Fibroblast of peridontal ligament (primary cell): ENCODE results near the gene RAB7A.
"Not testable (repeated sequence)": the region's sequence is repeated elsewhere in the genome, so short reads cannot be mapped to it uniquely, and the experiment has no call there.

Experiments used
- DNase-seq: peaks from one replicate; pipeline ENCODE4 v3.0.0-alpha.2; 2010; ENCODE audit errors: extremely low read depth

RAB7A gene

DNA sequence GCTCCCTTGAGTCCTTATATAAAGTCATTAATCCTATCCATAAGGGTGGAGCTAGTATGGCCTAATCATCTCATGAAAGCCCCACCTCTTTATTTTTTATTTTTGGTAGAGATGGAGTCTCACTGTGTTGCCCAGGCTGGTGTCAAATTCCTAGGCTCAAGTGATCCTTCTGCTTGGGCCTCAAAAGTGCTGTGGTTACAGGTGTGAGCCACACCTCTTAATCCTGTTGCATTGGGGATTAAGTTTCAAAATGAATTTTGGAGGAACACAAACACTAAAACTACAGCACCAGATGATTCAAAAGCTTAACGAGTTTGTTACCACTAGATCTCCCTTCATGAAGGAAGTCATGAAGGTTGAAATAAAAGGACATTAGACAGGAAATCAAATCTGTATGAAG is 27.7 kb downstream of the RAB7A start:
- no peak for DNase-seq

- DNase-seq: no peak
Measured at GRCh38 chr3:128760042-128760441, 34.1 kb downstream of the RAB7A start.

DNA sequence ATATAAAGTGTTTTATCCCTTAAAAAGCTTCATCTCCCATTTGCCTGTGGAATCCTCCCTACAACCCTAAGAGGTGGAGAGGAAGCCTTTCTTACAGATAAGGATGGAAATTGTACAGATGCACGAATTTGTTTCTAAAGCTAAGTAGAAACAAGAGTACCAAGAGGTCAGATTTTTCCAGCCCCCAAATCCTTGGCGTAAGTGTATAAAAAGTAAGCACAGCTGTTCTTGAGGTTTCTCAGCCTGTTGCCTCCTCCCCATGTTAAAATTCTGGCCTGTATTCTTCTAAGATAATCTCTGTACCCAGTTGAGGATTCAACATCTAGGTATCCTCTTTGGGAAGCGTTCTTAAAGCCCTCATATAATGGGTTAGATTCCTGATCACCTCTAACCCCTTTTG is 34.9 kb downstream of the RAB7A start:
- peak; percentile 50 for DNase-seq

GRCh38 chr3:128761392-128761791 is 35.4 kb downstream of the RAB7A start:
- DNase-seq: no peak

- DNase-seq: no peak
Measured at GRCh38 chr3:128763967-128764366, 38.0 kb downstream of the RAB7A start.

DNA sequence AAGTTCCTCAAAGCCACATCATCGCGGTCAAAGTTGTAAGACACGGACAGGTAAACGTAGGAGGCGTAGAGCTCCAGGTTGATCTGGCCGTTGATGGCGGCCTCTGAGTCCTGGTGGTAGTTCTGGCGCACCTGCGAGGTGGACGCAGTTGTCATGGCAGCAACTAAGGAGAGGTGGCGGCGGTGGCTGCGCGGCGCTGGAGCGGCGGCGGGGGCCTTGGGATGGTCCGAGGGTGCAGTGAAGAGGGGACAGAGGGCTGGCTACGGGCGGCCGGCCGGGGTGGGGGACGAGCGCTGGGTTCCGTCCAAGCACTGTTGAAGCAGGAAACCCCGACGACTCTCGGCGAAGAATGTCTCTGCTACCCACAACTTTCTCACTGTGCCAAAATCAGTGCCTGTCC is 38.9 kb downstream of the RAB7A start:
- DNase-seq: no peak

DNA sequence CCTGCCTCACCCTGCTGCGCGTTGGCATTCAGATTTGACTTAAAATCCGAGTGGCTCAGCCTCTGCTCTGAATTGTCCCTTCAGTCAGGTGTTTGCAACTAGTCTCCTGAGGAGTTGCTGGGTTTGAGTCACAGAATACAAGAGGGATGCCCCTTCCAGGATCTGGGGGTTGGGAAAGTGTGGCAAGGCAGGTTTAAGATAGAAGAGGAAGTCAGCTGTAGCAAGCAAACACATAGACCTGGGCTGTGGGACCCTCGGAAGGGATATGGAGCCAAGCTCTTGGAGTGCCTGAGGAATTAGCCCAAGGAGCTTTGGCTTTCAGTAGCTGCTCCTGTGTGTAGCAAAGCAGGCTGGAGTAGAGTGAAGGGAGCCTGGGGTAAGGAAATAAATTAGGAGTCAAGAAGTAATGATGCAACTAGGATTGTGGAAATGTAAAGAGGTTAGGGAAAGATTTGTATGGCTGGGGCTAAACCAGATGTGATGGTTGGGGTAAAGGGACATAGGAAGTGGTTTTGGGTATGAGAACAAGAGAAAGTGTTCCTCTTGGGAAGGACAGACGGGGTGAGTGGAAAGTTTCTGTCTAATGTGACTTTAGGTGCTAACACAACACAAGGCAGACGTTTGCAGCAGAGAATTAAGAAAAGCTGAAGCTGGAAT is 41.2 kb downstream of the RAB7A start:
- no peak for DNase-seq

GRCh38 chr3:128768471-128768870 is 42.5 kb downstream of the RAB7A start:
- no peak for DNase-seq

DNA sequence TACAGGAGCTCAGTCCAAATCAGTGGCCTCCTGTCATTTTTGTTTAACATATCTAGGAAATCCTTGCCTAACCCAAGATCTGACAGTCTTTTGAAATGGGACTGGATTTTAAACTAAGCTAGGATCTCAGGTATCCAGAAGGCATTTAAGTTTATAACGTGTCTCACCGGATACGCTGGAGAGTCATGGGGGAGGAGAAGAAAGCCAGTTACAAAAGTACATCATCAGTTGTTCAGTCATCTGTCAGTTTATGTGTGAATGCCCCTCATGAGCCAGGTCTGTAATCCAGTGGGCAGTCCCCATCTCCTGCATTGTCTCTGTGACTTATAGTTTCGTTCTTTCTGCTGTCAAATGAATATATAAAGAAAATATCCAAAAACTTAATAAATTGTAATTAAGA is 44.4 kb downstream of the RAB7A start:
- no peak for DNase-seq

- DNase-seq: not testable (repeated sequence)
Measured at GRCh38 chr3:128773189-128773588, 47.2 kb downstream of the RAB7A start.

- DNase-seq: not testable (repeated sequence)
Measured at GRCh38 chr3:128773592-128773991, 47.6 kb downstream of the RAB7A start.

GRCh38 chr3:128775241-128775640 is 49.3 kb downstream of the RAB7A start:
- no peak for DNase-seq

DNA sequence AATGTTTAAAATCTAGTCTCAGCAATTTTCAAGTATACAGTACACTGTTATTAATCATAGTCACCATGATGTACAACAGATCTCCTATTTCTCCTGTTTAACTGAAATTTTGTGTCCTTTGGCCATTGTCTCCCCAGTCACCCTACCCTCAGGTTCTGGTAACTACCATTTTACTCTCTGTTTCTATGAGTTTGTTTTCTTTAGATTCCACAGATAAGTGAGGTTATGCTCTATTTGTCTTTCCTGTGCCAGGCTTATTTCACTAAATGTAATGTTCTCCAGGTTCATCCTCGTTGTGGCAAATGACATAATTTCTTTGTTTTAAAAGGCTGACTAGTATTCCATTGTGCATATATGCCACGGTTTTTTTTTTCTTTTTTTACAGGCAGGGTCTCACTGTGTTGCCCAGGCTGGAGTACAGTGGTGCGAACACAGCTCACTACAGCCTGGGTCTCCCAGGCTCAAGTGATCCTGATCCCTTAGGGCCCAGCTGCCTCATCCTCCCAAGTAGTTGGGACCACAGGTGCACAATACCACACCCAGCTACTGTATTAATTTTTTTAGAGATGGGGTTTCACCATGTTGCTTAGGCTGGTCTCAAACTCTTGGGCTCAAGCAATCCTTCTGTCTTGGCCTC is 50.0 kb downstream of the RAB7A start:
- no peak for DNase-seq

DNA sequence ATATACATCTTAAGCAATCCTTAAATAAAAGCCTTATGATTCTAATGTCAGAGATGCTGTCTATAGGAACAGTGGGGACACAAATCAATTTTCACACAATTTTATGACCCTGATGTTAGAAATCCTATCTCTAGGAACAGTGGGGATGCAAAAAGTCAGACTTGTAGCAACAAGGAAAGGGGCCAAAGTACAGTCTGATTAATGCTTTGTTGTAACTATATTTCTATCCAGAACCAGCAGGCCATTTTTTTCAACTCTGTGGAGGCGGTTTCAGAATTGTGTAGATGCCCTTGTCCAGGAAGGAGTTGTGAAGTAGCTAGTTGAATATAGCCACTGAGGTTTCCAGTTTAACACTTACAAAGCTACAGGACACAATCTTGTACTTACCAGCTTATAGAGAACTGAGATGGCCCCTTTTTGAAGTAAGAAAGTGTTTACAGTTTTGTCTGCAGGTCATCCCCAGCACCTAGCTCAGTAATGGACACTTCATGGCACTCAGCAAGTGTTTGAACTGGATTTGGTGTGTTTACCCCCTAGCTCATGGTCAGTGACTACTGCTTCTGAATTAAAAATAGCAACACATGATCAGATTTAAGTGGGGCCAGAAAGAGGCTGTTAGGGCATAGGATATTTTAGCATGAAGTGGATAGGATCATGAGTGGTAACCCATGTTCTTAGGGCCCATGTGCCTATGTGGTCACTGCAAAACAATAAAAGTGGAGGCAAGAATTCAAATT is 54.3 kb downstream of the RAB7A start:
- no peak for DNase-seq

GRCh38 chr3:128781164-128781563 is 55.2 kb downstream of the RAB7A start:
- DNase-seq: no peak

DNA sequence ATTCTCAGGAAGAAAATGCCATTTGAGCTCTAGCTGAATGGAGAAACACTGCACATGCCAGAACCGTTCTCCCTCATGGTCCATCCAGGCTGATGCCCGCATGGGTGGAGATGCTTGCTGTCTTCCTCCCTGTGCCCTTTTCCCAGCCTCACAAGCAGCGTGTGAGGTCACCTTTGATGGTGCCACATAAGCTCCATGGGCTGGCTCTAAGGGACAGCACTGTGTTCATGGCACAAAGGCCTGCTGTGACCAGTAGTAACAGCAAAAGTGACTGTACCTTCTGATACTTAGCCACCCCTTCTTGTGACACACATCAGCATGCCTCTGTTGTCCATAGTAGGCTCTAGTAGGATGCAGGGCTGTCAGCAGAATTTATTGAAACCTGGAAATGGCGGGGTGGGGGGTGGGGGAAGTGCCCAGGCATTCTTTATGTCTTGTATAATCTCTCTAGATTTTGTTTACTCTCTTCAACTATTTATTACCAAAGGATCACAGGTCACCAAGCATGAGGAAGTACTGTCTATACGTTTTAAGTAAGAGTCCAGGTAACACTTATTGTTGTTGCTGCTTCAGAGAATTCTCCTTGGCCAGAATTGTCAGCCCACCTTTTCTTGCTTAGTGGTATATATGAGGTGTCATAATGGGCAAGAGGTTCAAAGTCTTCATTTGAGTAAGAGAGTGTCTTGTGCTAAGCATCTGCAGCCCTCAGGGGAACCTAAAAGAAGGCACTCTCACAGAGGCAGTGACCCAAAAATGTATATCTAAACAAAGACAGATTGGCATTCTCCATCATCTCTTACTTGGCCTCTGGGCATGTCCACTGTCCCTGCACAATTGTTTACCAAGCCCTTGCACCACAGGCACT is 56.5 kb downstream of the RAB7A start:
- no peak for DNase-seq

DNA sequence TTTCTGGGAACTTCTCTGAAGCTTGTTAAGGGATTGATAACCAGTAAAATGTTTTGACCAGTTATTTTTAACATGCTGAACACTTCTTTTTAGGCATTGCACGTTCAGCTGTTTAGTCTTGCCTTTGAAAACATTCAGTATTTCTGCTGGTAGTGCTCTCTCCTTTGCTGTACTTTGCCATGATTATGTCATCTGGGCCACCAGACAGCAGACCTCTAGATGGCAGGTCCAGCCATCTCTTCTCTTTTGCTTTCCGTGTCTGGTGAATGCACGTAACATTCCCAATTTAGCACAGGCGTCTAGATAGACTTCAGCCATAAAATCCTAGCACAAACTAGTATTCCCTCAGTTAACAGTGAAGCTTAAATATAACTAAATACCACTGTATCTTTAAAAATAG is 57.8 kb downstream of the RAB7A start:
- DNase-seq: no peak

DNA sequence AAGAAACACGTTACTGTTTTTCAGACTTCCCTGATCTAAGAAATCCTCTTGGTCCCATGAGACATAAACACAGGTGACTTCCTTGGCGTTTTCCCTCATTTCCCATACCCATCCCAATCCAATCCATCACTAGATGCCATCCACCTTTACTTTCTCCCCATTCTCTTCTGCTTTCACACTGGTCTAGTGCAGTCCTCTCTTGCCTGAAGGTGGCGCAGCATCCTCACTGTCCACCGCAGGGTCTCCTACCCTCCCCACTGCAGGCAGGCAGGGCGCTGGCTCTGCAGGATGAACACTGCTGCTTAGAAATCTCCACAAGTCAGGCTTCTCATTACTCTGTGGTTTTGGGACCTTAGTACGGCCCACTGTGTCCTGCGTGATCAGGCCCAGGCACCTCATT is 58.2 kb downstream of the RAB7A start:
- DNase-seq: peak; percentile 29

DNA sequence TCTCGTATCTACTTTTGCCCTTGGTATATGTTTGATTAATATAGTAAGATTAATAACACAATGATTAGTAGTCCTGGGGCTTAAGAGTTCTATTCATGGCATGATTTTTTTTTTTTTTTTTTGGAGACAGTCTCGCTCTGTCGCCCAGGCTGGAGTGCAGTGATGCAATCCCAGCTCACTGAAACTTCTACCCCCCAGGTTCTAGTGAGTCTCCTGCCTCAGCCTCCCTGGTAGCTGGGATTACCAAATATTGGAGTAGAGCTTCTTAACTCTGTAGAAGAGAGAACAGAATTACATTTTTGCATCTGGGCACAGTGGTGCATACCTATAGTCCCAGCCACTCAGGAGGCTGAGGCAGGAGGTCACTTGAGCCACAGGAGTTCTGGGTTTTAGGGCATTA is 58.9 kb downstream of the RAB7A start:
- no peak for DNase-seq

DNA sequence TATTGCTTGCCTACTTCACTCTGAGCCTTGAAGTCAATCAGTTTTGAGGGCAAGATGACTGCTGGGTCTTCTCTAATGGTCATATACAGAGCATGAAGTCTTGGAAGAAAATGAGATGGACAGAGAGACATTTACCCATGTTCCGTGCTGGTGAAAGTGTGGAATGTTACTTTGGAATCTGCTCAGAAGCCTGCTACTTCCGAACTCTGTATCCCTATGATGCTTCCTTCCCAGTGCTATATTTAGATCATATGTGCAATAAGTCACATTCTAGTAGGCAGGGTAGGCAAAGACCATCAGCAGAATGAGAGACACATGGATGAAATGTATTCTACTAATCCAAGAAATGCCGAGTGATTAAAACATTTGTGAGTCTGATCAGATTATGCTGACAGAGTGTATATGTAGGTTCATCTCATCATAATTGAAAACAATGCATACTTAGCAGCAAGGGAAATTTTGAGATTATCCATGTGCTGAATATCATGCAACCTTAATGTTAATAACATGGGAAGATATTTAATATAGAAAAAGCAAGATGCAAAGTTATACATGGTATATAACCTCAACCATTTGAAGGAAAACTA is 60.5 kb downstream of the RAB7A start:
- DNase-seq: peak; percentile 73
